GM18517 (cell line): ENCODE measurements around the gene FAAP100.
"Not testable (repeated sequence)": the region's sequence is repeated elsewhere in the genome, so short reads cannot be mapped to it uniquely, and the experiment has no call there.

Source experiments
- ATAC-seq: cut with Tn5 transposase; IDR thresholded peaks from one replicate; pipeline ENCODE4 v1.9.1; 2021; ENCODE audit warnings: mild to moderate bottlenecking, moderate library complexity; ENCODE audit not compliant: unreplicated experiment

The FAAP100 gene

DNA sequence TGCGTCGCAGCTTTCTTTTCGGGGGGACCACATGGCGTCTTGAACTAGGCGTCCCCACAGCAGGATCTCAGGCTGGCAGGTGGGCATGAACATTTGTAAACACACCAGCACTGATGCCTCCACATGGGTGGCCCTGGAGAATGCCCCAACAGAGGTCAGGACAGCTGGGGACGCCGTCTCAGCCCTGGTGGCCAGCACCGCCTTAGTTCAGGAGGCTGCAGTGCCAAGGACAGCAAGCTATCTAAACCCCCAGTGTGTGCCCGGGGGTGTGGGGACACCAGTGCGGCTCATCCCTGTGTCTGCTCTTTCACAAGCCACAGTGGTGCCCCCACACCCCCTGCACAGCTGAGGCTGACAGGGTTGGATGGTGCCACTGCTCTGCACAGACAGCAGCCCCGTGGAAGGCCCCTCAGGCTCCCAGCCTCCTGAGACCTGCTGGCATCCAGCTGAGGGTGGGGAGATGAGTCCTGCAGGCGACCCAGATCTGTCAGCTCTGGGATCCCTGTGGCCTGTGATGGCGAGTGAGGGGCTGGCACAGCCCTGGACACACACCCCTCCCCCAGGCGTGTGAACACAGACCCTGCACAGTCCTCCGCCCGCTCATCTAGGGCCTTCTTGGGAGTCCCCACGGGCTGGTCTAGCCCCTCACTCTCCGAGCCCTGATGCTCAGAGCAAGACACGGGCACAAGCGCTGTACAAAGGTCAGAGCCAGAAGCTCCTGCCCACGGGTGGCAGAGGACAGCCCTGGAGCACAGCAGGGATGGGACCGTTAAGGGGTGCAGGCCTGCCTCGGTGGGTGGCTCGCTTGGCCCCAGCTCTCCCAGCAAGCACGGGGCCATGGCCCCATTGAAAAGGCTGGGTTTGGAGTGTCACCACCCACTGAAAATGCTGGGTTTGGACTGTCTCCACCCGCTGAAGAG is 13.2 kb downstream of the FAAP100 start:
- ATAC-seq, result no peak

DNA sequence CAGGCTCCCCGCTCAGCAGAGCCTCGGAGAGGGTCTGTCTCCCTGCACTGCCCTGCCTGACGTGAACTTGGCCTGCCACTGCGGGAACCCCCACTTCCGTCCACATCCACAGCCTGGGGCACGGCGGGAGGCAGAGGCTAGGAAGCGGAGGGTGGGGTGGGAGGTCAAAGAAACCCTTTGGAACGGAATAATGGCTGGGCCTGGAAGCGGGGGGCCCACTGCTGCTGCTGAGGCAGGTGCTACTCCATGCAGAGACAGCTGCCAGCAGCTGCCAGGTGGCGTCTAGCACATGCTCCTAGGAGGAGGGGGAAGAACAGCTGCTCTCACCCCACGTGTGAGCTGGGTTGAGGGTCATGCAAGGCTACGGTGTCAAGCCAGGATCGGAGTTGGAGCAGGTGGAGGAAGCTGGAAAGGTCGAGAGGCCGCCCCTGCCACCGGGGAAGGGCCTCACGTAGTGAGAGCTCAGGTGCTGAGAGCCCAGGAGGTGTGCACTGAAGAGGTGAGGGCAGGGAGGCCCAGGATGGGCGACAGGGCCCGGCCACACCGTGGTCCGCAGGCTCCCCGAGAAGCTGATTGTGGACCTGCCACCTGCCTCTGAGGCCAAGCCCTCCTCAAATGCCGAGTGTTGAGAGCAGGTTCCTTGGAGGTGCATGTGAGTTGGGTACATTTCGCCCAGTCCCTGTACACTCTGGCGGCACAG is 14.1 kb downstream of the FAAP100 start:
- ATAC-seq, result no peak

DNA sequence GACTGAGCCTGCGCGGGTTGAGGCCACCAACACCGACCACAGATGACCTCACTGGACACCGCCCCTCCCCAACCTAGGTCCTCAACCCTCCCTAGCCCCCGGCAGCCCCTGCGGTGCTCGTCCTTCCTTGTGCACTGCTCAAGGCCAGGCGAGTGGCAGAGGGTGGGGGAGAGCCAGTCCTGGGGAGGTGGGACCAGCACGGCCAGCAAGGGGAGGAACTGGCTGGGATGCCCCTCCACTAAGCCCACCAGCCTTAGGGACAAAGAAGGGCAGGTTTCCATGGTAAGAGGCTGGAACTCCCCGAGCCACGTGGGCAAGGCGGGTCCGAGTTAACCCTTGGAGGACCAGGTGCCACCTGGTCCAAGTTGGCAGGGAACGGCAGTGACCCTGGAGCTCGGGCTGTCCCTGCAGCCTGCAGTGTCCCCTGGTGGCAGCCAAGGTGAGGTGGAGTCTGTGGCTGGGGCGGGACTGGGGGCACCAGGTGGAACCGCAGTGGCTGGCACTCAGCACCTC is 14.8 kb downstream of the FAAP100 start:
- no peak for ATAC-seq

DNA sequence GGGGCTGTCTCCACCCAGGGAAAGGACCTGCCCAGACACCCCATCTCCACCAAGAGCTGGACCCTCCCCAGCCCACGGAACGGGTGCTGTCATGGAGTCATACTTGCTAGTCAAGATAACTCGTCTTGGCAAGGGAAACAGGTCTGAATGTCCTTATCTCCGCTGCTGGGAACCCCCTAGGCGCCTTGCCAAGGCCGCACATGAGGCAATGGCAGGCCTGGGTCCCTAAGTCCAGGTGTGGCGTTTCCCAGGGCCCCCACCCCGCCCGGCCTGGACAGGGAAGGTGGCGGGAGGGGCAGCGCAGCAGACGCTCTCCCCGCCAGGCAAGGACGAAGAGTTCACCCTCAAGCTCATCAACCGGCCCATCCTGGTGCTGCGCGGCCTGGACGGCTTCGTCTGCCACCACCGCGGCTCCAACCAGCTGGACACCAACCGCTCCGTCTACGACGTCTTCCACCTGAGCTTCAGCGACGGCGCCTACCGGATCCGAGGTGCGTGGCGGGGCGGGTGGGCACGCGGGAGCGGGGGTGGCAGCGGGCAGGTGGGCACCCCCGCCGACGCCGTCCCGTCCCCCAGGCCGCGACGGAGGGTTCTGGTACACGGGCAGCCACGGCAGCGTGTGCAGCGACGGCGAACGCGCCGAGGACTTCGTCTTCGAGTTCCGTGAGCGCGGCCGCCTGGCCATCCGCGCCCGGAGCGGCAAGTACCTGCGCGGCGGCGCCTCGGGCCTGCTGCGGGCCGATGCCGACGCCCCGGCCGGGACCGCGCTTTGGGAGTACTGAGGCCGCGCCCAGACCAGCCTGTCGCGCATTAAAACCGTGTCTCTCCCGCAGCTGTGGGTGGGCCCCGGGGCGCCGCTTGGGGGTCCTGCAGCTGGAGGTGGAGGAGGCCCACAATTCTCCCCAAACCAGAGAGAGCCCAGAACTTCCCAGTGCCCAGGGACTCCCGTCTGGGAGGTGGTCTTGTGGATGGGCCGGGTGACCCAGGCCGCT is 15.6 kb downstream of the FAAP100 start:
- ATAC-seq, result no peak

DNA sequence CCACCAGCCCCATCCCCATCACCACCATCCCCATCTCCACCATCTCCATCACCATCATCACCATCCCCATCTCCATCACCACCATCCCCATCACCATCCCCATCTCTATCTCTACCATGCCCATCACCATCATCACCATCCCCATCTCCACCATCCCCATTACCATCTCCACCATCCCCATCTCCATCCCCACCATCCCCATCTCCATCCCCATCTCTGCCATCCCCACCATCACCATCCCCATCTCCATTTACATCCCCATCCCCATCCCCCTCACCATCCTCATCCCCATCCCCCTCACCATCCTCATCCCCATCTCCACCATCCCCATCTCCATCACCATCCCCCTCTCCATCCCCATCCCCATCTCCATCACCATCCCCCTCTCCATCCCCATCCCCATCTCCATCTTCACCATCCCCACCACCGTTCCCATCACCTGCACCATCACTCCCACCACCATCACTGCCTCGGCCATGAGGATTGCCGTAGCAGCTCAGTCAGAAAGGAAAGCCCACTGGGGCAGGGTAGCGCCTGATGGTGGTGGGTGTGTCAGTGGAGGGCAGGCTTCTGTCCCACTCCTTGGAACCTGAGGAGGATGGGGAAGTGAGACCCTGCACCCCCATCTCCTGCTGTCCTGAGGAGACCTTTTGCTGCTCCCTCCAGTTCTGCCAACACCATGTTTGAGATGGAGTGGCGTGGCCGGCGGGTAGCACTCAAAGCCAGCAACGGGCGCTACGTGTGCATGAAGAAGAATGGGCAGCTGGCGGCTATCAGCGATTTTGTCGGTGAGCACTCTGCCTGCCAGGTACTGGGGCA is 16.5 kb downstream of the FAAP100 start:
- no peak for ATAC-seq

DNA sequence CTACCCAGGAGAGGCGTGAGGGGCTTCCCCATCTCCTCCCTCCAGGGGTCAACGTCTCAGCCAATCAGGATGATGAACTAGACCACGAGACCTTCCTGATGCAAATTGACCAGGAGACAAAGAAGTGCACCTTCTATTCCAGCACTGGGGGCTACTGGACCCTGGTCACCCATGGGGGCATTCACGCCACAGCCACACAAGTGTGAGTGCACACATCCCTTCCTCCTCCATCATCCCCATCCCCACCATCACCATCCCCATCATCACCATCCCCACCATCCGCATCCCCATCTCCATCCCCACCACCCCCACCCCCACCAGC is 17.2 kb downstream of the FAAP100 start:
- no peak for ATAC-seq

DNA sequence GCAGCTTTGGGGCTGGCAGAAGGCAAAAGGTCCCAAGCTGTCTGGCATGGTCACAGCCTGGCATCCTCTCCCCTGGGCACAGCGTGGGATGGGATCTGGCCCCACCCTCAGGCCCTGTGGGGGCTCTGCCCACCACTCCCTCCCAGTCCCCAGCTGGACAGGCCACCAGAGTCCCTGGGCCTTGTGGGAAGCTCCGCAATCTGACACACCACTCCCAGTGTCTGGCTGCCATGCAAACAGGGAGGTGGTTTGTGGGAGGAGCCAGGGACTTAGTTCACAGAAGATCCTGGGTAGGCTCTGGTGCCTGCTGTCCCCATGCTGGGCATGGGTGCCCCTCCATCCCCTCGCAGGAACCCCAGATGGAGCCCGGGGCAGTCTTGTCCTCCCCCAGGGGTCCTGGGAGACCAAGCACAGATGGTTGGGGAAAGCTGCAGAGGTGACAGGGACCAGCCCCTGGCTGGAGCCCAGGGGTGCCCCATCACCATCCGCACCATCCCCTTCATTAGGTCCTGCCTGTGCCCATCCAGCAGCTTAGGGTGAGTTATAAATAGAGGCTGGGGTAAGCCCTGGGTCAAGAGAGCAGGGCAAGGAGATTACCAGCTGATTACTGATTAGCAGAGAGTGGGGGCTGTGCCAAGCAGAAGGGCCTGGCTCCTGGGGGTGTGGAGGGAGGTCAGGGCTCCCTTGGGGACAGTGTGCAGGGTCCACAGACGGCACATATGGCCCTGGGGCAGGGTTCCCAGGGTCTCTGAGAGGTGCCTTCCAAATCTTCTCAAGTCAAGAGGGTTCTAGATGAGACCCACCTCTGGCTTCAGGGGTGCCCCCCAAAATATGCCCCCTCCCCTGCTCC is 17.8 kb downstream of the FAAP100 start:
- ATAC-seq, result no peak

DNA sequence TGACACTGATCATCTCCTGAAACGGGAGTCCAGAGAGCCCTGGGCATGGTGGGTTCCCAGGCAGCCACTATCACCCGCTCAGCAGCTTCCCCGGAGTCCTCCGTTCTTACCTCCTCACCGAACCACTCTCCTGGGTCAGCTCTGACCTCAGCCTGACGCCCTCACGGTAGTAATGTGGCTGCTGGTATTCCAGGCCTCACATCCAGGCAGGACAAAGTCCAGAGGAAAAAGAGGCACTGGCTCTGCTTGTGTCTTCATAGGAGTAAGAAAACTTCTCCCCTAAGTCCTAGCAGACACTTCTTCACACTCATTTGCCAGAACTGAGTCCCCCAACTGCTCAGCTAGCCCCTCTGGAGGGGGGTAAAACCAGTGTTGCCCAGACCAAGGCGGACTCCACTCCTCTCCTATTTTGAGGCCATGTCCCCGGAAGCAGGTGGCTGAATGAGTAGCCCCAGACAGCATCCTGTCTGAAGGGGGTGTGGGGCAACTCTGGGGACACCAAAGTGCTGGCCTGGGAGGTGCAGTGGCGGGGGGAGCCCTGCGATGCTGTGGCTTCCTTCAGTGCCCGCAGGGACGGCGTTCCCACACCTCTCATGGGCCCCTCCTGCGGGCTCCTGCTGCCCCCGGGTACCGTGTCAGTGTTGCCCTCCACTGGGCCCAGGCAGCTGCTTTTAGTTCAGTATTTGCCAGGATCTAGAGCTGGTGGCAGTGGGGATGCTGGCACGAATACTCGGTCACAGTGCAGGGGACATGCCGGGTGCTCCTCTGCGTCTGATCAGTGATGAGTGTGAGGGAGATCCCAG is 18.6 kb downstream of the FAAP100 start:
- no peak for ATAC-seq

DNA sequence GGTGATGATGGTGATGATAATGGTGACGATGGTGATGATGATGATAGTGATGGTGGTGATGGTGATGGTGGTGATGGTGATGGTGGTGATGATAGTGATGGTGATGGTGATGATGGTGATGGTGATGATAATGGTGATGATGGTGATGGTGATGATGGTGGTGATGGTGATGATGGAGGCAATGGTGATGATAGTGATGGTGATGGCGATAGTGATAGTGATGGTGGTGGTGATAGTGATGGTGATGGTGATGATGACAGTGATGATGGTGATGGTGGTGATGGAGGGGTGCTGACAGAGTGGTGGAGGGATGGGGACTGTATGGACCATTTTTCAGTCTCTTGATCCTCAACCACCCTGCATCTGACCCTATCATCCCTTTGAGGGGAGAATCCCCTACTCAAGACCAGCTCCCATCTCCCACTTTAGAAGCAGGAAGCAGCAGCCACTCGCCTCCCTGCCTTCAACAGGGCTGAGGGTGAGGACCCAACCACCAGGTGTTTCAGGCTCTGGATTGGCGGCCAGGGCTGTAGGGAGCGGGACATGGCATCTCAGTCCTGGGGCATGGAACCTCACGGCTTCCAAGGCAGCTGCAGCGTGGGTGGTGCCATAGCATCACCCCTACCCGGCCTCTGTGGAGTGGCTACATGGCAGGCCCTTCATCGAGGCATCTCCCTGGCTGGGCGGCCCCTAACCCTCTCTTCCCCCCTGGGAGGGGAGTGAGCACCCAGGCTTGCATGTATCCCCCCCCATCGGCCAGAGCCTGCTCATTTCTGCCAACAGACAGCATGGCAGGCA is 19.5 kb downstream of the FAAP100 start:
- no peak for ATAC-seq

DNA sequence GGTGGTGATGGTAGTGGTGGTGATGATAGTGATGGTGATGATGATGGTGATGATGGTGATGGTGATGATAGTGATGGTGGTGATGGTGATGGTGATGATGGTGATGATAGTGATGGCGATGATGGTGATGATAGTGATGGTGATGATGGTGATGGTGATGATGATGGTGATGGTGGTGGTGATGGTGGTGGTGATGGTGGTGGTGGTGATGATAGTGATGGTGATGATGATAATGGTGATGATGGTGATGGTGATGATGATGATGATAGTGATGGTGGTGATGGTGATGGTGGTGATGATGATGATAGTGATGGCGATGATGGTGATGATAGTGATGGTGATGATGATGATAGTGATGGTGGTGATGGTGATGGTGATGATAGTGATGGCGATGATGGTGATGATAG is 20.2 kb downstream of the FAAP100 start:
- not testable (repeated sequence) for ATAC-seq

DNA sequence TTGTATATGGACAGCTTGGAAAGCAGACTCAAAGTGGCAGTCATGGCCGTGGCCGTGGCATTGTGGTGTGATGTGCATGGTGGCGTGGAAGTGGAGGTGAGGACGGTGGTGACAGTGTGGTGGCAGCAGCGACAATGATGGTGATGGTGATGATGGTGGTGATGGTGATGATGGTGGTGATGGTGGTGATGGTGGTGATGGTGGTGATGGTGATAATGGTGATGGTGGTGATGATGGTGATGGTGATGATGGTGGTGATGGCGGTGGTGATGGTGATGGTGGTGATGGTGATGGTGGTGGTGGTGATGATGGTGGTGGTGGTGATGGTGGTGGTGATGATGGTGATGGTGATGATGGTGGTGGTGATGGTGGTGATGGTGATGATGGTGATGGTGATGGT is 21.1 kb downstream of the FAAP100 start:
- not testable (repeated sequence) for ATAC-seq

DNA sequence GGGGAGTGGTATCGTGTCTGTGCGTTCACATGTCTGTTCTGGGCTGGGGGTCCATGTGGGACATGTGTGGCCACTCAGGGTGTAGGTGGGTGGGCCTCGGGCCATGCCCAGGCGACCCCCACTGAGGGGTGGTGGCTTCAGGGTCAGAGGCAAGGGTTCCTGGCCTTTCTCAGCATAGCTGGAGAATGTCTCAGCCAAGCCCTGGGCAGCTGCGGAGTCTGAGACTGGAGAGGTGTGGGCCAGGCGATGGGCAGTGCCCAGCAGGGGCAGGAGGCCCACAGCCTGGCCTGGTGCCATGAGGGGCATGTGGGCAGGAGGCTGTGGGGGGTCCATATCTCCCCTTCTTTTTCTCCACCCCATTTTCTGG is 22.7 kb downstream of the FAAP100 start:
- no peak for ATAC-seq

DNA sequence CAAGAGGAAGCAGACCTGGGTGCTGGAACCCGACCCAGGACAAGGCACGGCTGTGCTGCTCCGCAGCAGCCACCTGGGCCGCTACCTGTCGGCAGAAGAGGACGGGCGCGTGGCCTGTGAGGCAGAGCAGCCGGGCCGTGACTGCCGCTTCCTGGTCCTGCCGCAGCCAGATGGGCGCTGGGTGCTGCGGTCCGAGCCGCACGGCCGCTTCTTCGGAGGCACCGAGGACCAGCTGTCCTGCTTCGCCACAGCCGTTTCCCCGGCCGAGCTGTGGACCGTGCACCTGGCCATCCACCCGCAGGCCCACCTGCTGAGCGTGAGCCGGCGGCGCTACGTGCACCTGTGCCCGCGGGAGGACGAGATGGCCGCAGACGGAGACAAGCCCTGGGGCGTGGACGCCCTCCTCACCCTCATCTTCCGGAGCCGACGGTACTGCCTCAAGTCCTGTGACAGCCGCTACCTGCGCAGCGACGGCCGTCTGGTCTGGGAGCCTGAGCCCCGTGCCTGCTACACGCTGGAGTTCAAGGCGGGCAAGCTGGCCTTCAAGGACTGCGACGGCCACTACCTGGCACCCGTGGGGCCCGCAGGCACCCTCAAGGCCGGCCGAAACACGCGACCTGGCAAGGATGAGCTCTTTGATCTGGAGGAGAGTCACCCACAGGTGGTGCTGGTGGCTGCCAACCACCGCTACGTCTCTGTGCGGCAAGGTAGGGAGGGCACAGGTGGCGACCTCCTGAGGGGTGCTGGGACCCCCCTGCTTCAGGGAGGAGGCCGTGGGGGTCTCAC is 23.3 kb downstream of the FAAP100 start:
- no peak for ATAC-seq

DNA sequence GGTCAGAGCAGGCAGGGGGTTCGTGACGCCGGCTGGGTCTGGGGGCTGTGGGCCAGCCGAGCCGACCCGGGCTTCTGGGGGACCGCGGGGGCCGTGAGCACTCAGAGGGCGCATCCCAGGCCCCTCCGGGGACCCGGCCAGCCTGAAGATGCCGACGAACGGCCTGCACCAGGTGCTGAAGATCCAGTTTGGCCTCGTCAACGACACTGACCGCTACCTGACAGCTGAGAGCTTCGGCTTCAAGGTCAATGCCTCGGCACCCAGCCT is 23.8 kb downstream of the FAAP100 start:
- ATAC-seq, result no peak

DNA sequence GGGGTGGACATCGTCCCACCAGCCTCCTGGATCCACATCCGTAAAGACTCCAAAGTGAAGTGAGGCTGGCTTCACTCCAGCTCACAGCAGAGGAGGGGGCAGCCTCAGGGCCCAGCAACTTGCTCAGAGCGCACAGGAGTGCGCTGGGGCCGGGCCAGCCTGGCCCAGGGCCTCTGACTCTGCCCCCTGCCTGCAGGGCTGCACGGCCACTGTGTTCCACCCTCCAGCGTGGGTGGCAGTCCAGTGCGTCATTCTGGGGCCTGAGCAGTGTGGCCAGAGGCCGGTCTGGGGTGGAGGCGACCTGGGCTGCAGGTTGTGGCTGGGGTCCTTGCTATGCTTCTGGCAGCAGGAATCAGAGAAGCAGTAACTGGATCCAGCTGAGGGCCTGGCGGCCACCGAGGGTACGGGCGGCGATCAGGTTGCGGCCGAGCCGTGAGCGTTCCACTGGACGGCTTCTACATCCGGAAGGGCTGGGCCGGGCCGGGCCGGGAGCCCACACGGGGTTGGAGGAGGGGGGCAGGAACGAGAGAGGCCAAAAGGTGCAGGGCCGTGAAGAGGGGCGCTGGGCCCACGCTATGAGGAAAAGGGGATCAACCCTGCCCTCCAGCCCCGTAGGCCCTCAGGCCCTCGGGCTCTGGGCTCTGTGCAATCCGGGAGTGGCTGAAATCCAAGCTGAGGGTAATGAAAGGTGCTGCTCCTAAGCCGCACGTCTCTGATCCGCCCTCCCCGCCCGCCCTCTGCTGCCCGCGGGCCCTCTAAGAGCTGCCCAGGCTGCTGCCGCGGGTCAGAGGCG is 24.4 kb downstream of the FAAP100 start, which contains the start of gene FSCN2:
TSS of gene FSCN2 (plus strand) at position 787 of the 793 bp plus-strand sequence. CDS start 155 bp downstream, outside the sequence.
- ATAC-seq, result no peak
